ENCODE measurements around the gene PRKRA. TPM values are rescaled to one million over a fixed set of nuclear protein-coding genes. Genes with fewer than 3 reads are reported as not detected.

PRKRA gene
- polyA plus RNA-seq, 1 of the 3 experiments (the other 2 are of a cell fraction): 44.3 TPM

DNA sequence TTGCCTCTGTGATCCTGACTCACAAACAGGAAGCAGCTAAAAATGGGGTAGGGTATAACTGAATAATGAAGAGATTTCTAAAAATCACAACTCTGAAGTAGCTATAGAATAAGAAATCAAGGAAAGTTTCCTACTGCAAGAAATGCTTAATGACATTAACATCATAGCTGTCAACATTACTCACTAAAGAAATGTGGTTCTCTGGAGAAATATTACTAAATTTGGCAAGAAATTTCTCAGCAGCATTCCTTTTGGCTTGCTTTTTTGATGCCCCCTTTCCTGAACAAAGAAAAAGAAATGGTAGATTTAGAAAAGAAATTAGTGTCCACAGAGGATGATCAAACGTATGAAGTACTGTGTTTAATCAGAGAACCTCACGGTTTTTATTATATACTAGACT is 9.5 kb downstream of the PRKRA start:
- CTCF ChIA-PET: interaction anchor here (2.3 kb wide), 1 partner anchor 27 kb away, joined by 11 read pairs; no protein-coding TSS in a partner anchor
- Histone ChIP-seq H3K4me3 (ENCODE audit: low read depth in 2 of 2, low read length in 1 of 2) (no peak overlapping the region), H3K27me3 (ENCODE audit: insufficient read depth) (no peaks in the 10 kb centered on the region), H3K9me2 (no peaks in the 10 kb centered on the region), H4K20me1 (ENCODE audit: insufficient read depth) (no peaks in the 10 kb centered on the region), H3K9ac (no peak overlapping the region), H3K27ac (ENCODE audit: low read depth in 2 of 2, low read length in 1 of 2) (no peak overlapping the region), H3K79me2 (ENCODE audit: insufficient read depth) (peaks cover 17% of the 10 kb centered on the region), H3K4me2 (no peak overlapping the region), H3F3A (replicated peaks; ENCODE audit: insufficient read depth) (peaks cover 10% of the 10 kb centered on the region), H2AFZ (ENCODE audit: low read depth) (no peak overlapping the region), H3K36me3 (replicated peaks in 1 of 2; ENCODE audit: control insufficient read depth in 1 of 2, insufficient read depth in 2 of 2, low read length in 1 of 2) (peaks cover 84 to 86% of the 10 kb centered on the region in 2 experiments), H3K4me1 (ENCODE audit: control insufficient read depth in 1 of 2, insufficient read depth in 2 of 2, low read depth in 1 of 2, low read length in 1 of 2) (no peaks in the 10 kb centered on the region), H3K9me3 (no peaks in the 10 kb centered on the region)
- POLR2A ChIA-PET: interaction anchor here (2.5 kb wide), 1 partner anchor 10 kb away, joined by 9 read pairs; the partner anchor contains the start of genes PJVK and PRKRA
- no peak for TF ChIP-seq TCF12 (IDR thresholded peaks at IDR 0.05)
- no peak for TF ChIP-seq RAD21 (IDR thresholded peaks at IDR 0.05; ENCODE audit: low read length)
- TF ChIP-seq RXRA (IDR thresholded peaks at IDR 0.05; ENCODE audit: borderline replicate concordance, low read depth): no peak
- TF ChIP-seq EZH2phosphoT487 (IDR thresholded peaks at IDR 0.05; ENCODE audit: borderline replicate concordance, low read depth): no peak
- TF ChIP-seq, protein P1, sequence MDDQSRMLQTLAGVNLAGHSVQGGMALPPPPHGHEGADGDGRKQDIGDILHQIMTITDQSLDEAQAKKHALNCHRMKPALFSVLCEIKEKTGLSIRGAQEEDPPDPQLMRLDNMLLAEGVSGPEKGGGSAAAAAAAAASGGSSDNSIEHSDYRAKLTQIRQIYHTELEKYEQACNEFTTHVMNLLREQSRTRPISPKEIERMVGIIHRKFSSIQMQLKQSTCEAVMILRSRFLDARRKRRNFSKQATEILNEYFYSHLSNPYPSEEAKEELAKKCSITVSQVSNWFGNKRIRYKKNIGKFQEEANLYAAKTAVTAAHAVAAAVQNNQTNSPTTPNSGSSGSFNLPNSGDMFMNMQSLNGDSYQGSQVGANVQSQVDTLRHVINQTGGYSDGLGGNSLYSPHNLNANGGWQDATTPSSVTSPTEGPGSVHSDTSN (IDR thresholded peaks at IDR 0.05): no peak
- no peak for TF ChIP-seq NRF1 (IDR thresholded peaks at IDR 0.05; ENCODE audit: low read depth, low read length)
- no peak for TF ChIP-seq TAF1 (IDR thresholded peaks at IDR 0.05; ENCODE audit: borderline replicate concordance, low read depth, low read length)
- no peak for TF ChIP-seq SMC3 (IDR thresholded peaks at IDR 0.05; ENCODE audit: low read depth, low read length)
- TF ChIP-seq GABPA (IDR thresholded peaks at IDR 0.05; ENCODE audit: low read depth): no peak
- TF ChIP-seq, protein P2, sequence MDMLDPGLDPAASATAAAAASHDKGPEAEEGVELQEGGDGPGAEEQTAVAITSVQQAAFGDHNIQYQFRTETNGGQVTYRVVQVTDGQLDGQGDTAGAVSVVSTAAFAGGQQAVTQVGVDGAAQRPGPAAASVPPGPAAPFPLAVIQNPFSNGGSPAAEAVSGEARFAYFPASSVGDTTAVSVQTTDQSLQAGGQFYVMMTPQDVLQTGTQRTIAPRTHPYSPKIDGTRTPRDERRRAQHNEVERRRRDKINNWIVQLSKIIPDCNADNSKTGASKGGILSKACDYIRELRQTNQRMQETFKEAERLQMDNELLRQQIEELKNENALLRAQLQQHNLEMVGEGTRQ (IDR thresholded peaks at IDR 0.05; ENCODE audit: borderline replicate concordance, low read depth, low read length): no peak
- no peak for DNase-seq
- 97% methylated on average over 2 of the region's 2 CpGs for WGBS (ENCODE audit: low lambda C conversion rate)

DNA sequence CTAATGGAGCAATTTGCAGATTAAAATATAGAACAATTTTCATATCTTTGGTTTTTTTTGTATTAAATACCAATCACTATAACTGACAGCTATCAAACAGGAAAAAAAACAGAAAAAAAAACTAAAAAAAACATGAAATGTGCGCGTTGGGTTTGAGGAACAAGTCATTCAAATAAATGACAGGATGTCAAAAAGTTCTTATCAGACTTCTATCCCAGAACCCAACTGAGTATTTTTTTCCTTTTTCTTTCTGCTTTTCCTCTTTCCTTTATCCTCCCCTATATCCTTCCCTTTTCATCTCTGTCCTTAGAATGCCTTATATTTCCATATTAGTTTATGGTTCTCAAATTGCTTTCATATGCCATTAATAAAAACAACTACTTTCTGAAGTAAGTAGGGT is 14.3 kb downstream of the PRKRA start:
- WGBS (ENCODE audit: low lambda C conversion rate): 98% methylated on average over 2 of the region's 2 CpGs
- Histone ChIP-seq H2AFZ (ENCODE audit: low read depth) (no peak overlapping the region), H3K4me2 (no peak overlapping the region), H3K27ac (ENCODE audit: low read depth in 2 of 2, low read length in 1 of 2) (no peak overlapping the region), H3K9ac (no peak overlapping the region), H3K9me3 (no peaks in the 10 kb centered on the region), H4K20me1 (ENCODE audit: insufficient read depth) (no peaks in the 10 kb centered on the region), H3K79me2 (ENCODE audit: insufficient read depth) (peaks cover 6% of the 10 kb centered on the region; the same call in 1 of the 2 replicates), H3K36me3 (replicated peaks in 1 of 2; ENCODE audit: control insufficient read depth in 1 of 2, insufficient read depth in 2 of 2, low read length in 1 of 2) (peaks cover 80 to 83% of the 10 kb centered on the region in 2 experiments), H3K27me3 (ENCODE audit: insufficient read depth) (no peaks in the 10 kb centered on the region), H3K4me3 (ENCODE audit: low read depth in 2 of 2, low read length in 1 of 2) (no peak overlapping the region), H3K4me1 (ENCODE audit: control insufficient read depth in 1 of 2, insufficient read depth in 2 of 2, low read depth in 1 of 2, low read length in 1 of 2) (no peaks in the 10 kb centered on the region), H3K9me2 (no peaks in the 10 kb centered on the region), H3F3A (replicated peaks; ENCODE audit: insufficient read depth) (peaks cover 12% of the 10 kb centered on the region)
- CTCF ChIA-PET: interaction anchor here (1.1 kb wide), 1 partner anchor 130 kb away, joined by 3 read pairs; no protein-coding TSS in a partner anchor
- no peak for DNase-seq
- POLR2A ChIA-PET: no interaction called here
- no peak for TF ChIP-seq TEAD4 (IDR thresholded peaks at IDR 0.05; ENCODE audit: borderline replicate concordance, insufficient read depth)
- TF ChIP-seq, protein P3, sequence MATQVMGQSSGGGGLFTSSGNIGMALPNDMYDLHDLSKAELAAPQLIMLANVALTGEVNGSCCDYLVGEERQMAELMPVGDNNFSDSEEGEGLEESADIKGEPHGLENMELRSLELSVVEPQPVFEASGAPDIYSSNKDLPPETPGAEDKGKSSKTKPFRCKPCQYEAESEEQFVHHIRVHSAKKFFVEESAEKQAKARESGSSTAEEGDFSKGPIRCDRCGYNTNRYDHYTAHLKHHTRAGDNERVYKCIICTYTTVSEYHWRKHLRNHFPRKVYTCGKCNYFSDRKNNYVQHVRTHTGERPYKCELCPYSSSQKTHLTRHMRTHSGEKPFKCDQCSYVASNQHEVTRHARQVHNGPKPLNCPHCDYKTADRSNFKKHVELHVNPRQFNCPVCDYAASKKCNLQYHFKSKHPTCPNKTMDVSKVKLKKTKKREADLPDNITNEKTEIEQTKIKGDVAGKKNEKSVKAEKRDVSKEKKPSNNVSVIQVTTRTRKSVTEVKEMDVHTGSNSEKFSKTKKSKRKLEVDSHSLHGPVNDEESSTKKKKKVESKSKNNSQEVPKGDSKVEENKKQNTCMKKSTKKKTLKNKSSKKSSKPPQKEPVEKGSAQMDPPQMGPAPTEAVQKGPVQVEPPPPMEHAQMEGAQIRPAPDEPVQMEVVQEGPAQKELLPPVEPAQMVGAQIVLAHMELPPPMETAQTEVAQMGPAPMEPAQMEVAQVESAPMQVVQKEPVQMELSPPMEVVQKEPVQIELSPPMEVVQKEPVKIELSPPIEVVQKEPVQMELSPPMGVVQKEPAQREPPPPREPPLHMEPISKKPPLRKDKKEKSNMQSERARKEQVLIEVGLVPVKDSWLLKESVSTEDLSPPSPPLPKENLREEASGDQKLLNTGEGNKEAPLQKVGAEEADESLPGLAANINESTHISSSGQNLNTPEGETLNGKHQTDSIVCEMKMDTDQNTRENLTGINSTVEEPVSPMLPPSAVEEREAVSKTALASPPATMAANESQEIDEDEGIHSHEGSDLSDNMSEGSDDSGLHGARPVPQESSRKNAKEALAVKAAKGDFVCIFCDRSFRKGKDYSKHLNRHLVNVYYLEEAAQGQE (IDR thresholded peaks at IDR 0.05; ENCODE audit: low read depth, low read length): no peak

Measured in SK-N-SH (cell line).